ENCODE results near the gene ATF6B.
"Not testable (repeated sequence)": the region's sequence is repeated elsewhere in the genome, so short reads cannot be mapped to it uniquely, and the experiment has no call there.

Gene ATF6B

GRCh38 chr6:32109114-32109764, 18.8 kb downstream of the ATF6B start, which contains the start of gene TNXB:
TNXB (minus strand) TSS chr6:32109338; CDS start chr6:32098198, 11,140 bp downstream.
- no peak for DNase-seq (ENCODE audit: extremely low spot score)

DNA sequence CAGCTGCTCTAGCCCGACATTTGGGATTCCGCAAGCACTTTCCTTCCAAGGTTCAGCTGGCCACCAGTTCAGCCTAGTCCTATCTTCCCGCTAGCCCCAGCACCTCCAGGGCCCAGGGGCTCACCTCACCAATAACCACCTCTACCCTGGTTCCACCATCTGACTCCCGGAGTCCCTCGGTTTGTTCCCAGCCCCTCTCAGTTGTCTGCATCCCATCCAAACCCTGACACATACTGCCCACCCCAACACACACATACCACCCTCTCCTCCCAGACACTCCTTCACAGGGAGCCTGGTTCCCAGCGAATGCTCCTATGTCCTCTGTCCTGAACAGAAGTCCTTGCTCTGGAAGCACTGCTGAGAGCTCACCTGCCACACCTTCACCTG, 19.3 kb downstream of the ATF6B start:
- TF ChIP-seq, protein P1, sequence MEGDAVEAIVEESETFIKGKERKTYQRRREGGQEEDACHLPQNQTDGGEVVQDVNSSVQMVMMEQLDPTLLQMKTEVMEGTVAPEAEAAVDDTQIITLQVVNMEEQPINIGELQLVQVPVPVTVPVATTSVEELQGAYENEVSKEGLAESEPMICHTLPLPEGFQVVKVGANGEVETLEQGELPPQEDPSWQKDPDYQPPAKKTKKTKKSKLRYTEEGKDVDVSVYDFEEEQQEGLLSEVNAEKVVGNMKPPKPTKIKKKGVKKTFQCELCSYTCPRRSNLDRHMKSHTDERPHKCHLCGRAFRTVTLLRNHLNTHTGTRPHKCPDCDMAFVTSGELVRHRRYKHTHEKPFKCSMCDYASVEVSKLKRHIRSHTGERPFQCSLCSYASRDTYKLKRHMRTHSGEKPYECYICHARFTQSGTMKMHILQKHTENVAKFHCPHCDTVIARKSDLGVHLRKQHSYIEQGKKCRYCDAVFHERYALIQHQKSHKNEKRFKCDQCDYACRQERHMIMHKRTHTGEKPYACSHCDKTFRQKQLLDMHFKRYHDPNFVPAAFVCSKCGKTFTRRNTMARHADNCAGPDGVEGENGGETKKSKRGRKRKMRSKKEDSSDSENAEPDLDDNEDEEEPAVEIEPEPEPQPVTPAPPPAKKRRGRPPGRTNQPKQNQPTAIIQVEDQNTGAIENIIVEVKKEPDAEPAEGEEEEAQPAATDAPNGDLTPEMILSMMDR (IDR thresholded peaks at IDR 0.05; ENCODE audit: control extremely low read depth, extremely low read depth, low read depth, missing control alignments): no peak
- CTCF ChIA-PET: interaction anchor here (1.4 to 4.1 kb wide), 2 partner anchors 9 to 10 kb away, joined by 3 to 17 read pairs; no protein-coding TSS in a partner anchor
- DNase-seq (ENCODE audit: extremely low spot score): no peak
- POLR2A ChIA-PET: no interaction called here

More at GRCh38 chr6:32109114-32109764, 18.8 kb downstream of the ATF6B start, which contains the start of gene TNXB:
- ChIA-PET CTCF (interaction anchor here (1.4 to 4.1 kb wide), 2 partner anchors 8 to 10 kb away, joined by 3 to 17 read pairs; no protein-coding TSS in a partner anchor), POLR2A (no interaction called here)
- TF ChIP-seq, protein P1 (IDR thresholded peaks at IDR 0.05; ENCODE audit: control extremely low read depth, extremely low read depth, low read depth, missing control alignments): no peak

- no peak for DNase-seq (ENCODE audit: extremely low spot score)
- ChIA-PET CTCF (interaction anchor here (1.4 to 4.1 kb wide), 2 partner anchors 9 to 11 kb away, joined by 3 to 17 read pairs; no protein-coding TSS in a partner anchor), POLR2A (interaction anchor here (0.6 kb wide), 1 partner anchor 133 kb away, joined by 3 read pairs; no protein-coding TSS in a partner anchor)
- TF ChIP-seq, protein P1 (IDR thresholded peaks at IDR 0.05; ENCODE audit: control extremely low read depth, extremely low read depth, low read depth, missing control alignments): no peak
Measured at GRCh38 chr6:32108094-32108627, 19.9 kb downstream of the ATF6B start.

GRCh38 chr6:32107406-32107805, 20.6 kb downstream of the ATF6B start:
- DNase-seq (ENCODE audit: extremely low spot score): no peak
- POLR2A ChIA-PET: no interaction called here
- TF ChIP-seq, protein P1 (IDR thresholded peaks at IDR 0.05; ENCODE audit: control extremely low read depth, extremely low read depth, low read depth, missing control alignments): no peak
- CTCF ChIA-PET: interaction anchor here (1.4 to 4.1 kb wide), 2 partner anchors 10 to 11 kb away, joined by 3 to 17 read pairs; no protein-coding TSS in a partner anchor

DNA sequence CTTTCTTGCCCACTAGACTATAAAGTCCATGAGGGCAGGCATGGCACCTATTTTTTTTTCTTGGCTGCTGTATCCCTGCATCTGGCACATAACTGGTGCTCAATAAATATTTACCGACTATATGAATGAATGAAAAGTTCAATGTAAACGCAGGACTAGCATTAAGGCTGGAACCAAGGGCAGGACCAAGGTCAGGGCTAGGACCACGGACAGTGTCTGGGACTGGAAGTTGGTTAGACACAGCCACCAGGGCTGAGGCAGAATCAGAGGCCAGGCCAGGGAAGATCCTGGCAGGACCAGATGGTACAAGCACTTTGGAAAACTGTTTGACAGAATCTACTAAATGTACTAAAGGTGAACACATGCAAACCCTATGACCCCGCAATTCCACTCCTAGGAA, 22.6 kb downstream of the ATF6B start:
- POLR2A ChIA-PET: no interaction called here
- no peak for DNase-seq (ENCODE audit: extremely low spot score)
- TF ChIP-seq, protein P1 (IDR thresholded peaks at IDR 0.05; ENCODE audit: control extremely low read depth, extremely low read depth, low read depth, missing control alignments): no peak
- CTCF ChIA-PET: no interaction called here

GRCh38 chr6:32102255-32102654, 25.8 kb downstream of the ATF6B start:
- TF ChIP-seq, protein P1 (IDR thresholded peaks at IDR 0.05; ENCODE audit: control extremely low read depth, extremely low read depth, low read depth, missing control alignments): no peak
- POLR2A ChIA-PET: no interaction called here
- DNase-seq (ENCODE audit: extremely low spot score): no peak
- CTCF ChIA-PET: interaction anchor here (1.4 to 4.9 kb wide), 3 partner anchors 12 to 150 kb away, joined by 4 to 24 read pairs (median 4); no protein-coding TSS in a partner anchor

- POLR2A ChIA-PET; DNase-seq (ENCODE audit: extremely low spot score): not testable (repeated sequence)
- CTCF ChIA-PET: interaction anchor here (4.9 kb wide), 1 partner anchor 18 kb away, joined by 24 read pairs; no protein-coding TSS in a partner anchor
Measured at GRCh38 chr6:32100251-32100650, 27.8 kb downstream of the ATF6B start.

Measured in GM10248 (cell line).